Esophagus squamous epithelium (tissue), 4 donors: Measurements from ENCODE around the gene CRHBP.

Experiments used
- CTCF ChIP-seq, 6 experiments: fragments of 450-650 bp in 4 of 6; fragments of 200-600 bp in 2 of 6; sonication (generic) in 2 of 6; IDR thresholded peaks; one replicate each; pipeline ENCODE4 v1.5.1; 2016 to 2019; ENCODE audit warnings: antibody characterized with exemption in 6 of 6, mild to moderate bottlenecking in 4 of 6, moderate library complexity in 4 of 6
- POLR2A ChIP-seq, 4 donors: fragments of 450-650 bp; IDR thresholded peaks; one replicate each; pipeline ENCODE4 v1.6.1; 2017; ENCODE audit warnings: antibody characterized with exemption in 4 of 4, mild to moderate bottlenecking in 4 of 4, moderate library complexity in 3 of 4

GRCh38 chr5:77006124-77006523 lies 53.3 kb downstream of the CRHBP start:
- TF ChIP-seq CTCF (IDR thresholded peaks at IDR 0.05) (no peak), POLR2A (IDR thresholded peaks at IDR 0.05) (no peak)
